CD14-positive monocyte (primary cell): ENCODE measurements around the gene SLC6A7. TPM values are rescaled to one million over a fixed set of nuclear protein-coding genes. Genes with fewer than 3 reads are reported as not detected.
A peak's percentile ranks its signal among the peaks of the same experiment; 100 is the strongest.

Source experiments
- DNase-seq, 3 donors: peaks; one replicate each; pipeline ENCODE4 v3.0.0-alpha.2; 2011 to 2022
- H2AFZ ChIP-seq: 2 replicates; pipeline ENCODE4 v1.6.0; 2012; ENCODE audit warnings: mild to moderate bottlenecking, low read depth, low read length, inconsistent platforms; ENCODE audit not compliant: insufficient read depth, poor library complexity, severe bottlenecking
- H3K27ac ChIP-seq, 2 donors: 1 replicate in 1 of 2; 2 replicates in 1 of 2; pipeline ENCODE4 v1.5.1; 2012 to 2013; ENCODE audit warnings: low read length in 2 of 2, control low read depth in 1 of 2, inconsistent platforms in 1 of 2, low read depth in 1 of 2, mild to moderate bottlenecking in 1 of 2
- H3K27me3 ChIP-seq, 2 donors: one replicate each; pipeline versions ENCODE4 v1.6.0 to v1.6.1; 2011 to 2013; ENCODE audit warnings: low read length in 2 of 2; ENCODE audit not compliant: control insufficient read depth in 2 of 2, insufficient read depth in 2 of 2
- H3K36me3 ChIP-seq, 2 donors: replicated peaks in 1 of 2; 1 replicate in 1 of 2; 2 replicates in 1 of 2; pipeline versions ENCODE4 v1.5.1 to v1.6.1; 2012 to 2013; ENCODE audit warnings: low read length in 2 of 2, control low read depth in 1 of 2, inconsistent platforms in 1 of 2, mild to moderate bottlenecking in 1 of 2; ENCODE audit not compliant: insufficient read depth in 2 of 2, control insufficient read depth in 1 of 2
- H3K4me1 ChIP-seq, 2 donors: 1 replicate in 1 of 2; 2 replicates in 1 of 2; pipeline versions ENCODE4 v1.5.1 to v1.6.1; 2012 to 2013; ENCODE audit warnings: low read length in 2 of 2, control low read depth in 1 of 2, inconsistent platforms in 1 of 2, mild to moderate bottlenecking in 1 of 2, moderate library complexity in 1 of 2; ENCODE audit not compliant: insufficient read depth in 2 of 2, control insufficient read depth in 1 of 2
- H3K4me2 ChIP-seq: replicated peaks from 2 replicates; pipeline ENCODE3; 2012; ENCODE audit warnings: low read length, moderate library complexity, mild to moderate bottlenecking; ENCODE audit not compliant: poor library complexity, severe bottlenecking; ENCODE audit errors: extremely low read depth
- H3K4me3 ChIP-seq, 3 experiments: fragments of 200-600 bp in 1 of 3; sonication (generic) in 1 of 3; replicated peaks in 1 of 3; 1 replicate in 2 of 3; 2 replicates in 1 of 3; pipeline ENCODE4 v1.5.1; 2011 to 2013; ENCODE audit warnings: low read length in 3 of 3, mild to moderate bottlenecking in 3 of 3, control low read depth in 2 of 3, low read depth in 2 of 3, inconsistent platforms in 1 of 3, moderate library complexity in 1 of 3
- H3K79me2 ChIP-seq: 2 replicates; pipeline ENCODE4 v1.6.0; 2012; ENCODE audit warnings: mild to moderate bottlenecking, control low read depth, inconsistent platforms, low read length, moderate library complexity; ENCODE audit not compliant: insufficient read depth
- H3K9ac ChIP-seq: 2 replicates; pipeline ENCODE4 v1.6.0; 2017; ENCODE audit warnings: low read length, mild to moderate bottlenecking; ENCODE audit not compliant: insufficient read depth, poor library complexity, severe bottlenecking
- H3K9me3 ChIP-seq, 2 donors: replicated peaks in 1 of 2; 1 replicate in 1 of 2; 2 replicates in 1 of 2; pipeline versions ENCODE4 v1.5.1 to v1.6.1; 2012 to 2013; ENCODE audit warnings: low read length in 2 of 2, control low read depth in 1 of 2; ENCODE audit not compliant: control insufficient read depth in 1 of 2, insufficient read depth in 1 of 2
- H4K20me1 ChIP-seq: 2 replicates; pipeline ENCODE4 v1.6.0; 2012; ENCODE audit warnings: mild to moderate bottlenecking, low read length, control low read depth, moderate library complexity; ENCODE audit not compliant: insufficient read depth
- H3K27ac Mint-ChIP-seq, 7 donors: one replicate each; pipeline ENCODE4 v1.8.0; 2020; ENCODE audit warnings: mild to moderate bottlenecking in 7 of 7, mixed read lengths in 7 of 7, moderate library complexity in 6 of 7, inconsistent platforms in 2 of 7
- H3K27me3 Mint-ChIP-seq, 3 donors: one replicate each; pipeline ENCODE4 v1.8.0; 2021 to 2022; ENCODE audit warnings: low read depth in 3 of 3, mild to moderate bottlenecking in 3 of 3, mixed read lengths in 3 of 3, moderate library complexity in 3 of 3, inconsistent platforms in 1 of 3
- H3K36me3 Mint-ChIP-seq, 2 donors: one replicate each; pipeline ENCODE4 v1.8.0; 2020; ENCODE audit warnings: mixed read lengths in 2 of 2, inconsistent platforms in 1 of 2, mild to moderate bottlenecking in 1 of 2
- H3K4me1 Mint-ChIP-seq: one replicate; pipeline ENCODE4 v1.8.0; 2020; ENCODE audit warnings: mild to moderate bottlenecking, mixed read lengths
- H3K4me3 Mint-ChIP-seq, 2 donors: one replicate each; pipeline ENCODE4 v1.8.0; 2020; ENCODE audit warnings: mild to moderate bottlenecking in 2 of 2, mixed read lengths in 2 of 2, moderate library complexity in 1 of 2
- H3K9me3 Mint-ChIP-seq, 7 donors: one replicate each; pipeline ENCODE4 v1.8.0; 2020 to 2022; ENCODE audit warnings: mixed read lengths in 7 of 7, mild to moderate bottlenecking in 6 of 7, moderate library complexity in 6 of 7, inconsistent platforms in 2 of 7
- WGBS: methylation state at CpG from one replicate; pipeline ENCODE4 v1.1.5; 2013; ENCODE audit warnings: missing lambda C conversion rate; ENCODE audit not compliant: insufficient coverage; 5-methylcytosine and 5-hydroxymethylcytosine counted together
- intact Hi-C, 2 donors: fragments of 100-400 bp; cut with micrococcal nuclease; formaldehyde crosslinking; loops; one replicate each; pipeline versions ENCODE4 v1.15.0 to v1.15.1; 2023
- polyA plus RNA-seq, 3 donors: library from polyadenylated mRNA; depleted of rRNA in 1 of 3; unstranded in 2 of 3; stranded (reverse) in 1 of 3; fragments of 300-500 nt in 2 of 3; fragments of >200 nt in 1 of 3; fragmentation: Illumina TruSeq in 2 of 3; gene quantifications; 1 replicate in 2 of 3; 2 replicates in 1 of 3; pipeline ENCODE4 v1.2.3, GENCODE V29; 2012 to 2021
- TF ChIP-seq, protein P1 (sequence below): fragments of 200-600 bp; IDR thresholded peaks from one replicate; pipeline ENCODE4 v1.8.0; 2022; ENCODE audit warnings: antibody characterized with exemption, mild to moderate bottlenecking

SLC6A7 gene
- polyA plus RNA-seq, 3 donors = 0.07 TPM; not detected in 2

DNA sequence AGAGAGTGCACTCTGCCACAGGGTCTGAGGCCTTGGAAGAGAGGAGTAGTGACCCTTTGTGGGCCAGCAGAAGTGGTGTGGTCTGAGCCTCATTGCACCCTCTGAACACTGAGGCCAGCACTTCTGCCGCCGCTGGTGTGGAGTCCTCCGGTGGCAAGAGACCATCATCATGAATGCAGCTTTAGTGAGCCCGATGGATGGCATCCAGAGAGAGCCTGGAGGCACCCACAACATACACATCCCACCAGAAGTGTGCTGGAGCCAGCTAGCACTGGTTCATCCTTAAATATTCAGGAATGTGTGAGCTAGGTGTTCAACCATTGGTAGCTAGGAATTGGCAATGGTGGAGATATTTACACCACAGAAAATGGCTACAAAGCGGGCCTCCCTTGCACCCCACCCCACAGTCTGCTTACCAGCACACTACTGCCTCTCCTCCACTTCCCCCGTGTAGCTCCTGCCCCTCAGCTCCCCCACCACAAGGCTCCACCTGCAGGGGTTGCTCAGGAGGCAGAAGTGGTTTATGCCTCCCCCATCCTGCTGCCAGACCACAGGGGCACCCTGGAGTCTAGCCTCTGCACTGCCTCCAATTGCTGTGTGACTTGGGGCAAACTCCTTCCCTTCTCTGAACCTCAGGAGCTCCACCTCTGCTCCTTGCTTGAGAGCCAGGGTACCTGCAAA, 16.4 kb downstream of the SLC6A7 start:
- DNase-seq = no peak
- Histone ChIP-seq H3K4me1 (peaks cover 7 to 10% of the 10 kb centered on the region in 2 donors), H3K9me3 (no peaks in the 10 kb centered on the region), H3K36me3 (no peaks in the 10 kb centered on the region), H3K27ac (no peak overlapping the region), H3K4me2 (no peak overlapping the region), H3K9ac (no peak overlapping the region), H2AFZ (no peak overlapping the region), H3K79me2 (no peaks in the 10 kb centered on the region), H3K4me3 (no peak overlapping the region), H3K27me3 (peaks cover 0 to 20% of the 10 kb centered on the region in 2 donors), H4K20me1 (no peaks in the 10 kb centered on the region)
- Mint-ChIP-seq H3K9me3 (peaks cover 0 to 3% (median 0%) of the 10 kb centered on the region in 7 donors), H3K4me1 (peaks cover 14% of the 10 kb centered on the region), H3K4me3 (no peak overlapping the region), H3K27ac (peak overlapping the region in 1 of 7 donors; percentile 13), H3K27me3 (peaks cover 27 to 29% (median 28%) of the 10 kb centered on the region in 3 donors), H3K36me3 (no peaks in the 10 kb centered on the region)
- intact Hi-C loops = no loop called here
- TF ChIP-seq, protein P1, sequence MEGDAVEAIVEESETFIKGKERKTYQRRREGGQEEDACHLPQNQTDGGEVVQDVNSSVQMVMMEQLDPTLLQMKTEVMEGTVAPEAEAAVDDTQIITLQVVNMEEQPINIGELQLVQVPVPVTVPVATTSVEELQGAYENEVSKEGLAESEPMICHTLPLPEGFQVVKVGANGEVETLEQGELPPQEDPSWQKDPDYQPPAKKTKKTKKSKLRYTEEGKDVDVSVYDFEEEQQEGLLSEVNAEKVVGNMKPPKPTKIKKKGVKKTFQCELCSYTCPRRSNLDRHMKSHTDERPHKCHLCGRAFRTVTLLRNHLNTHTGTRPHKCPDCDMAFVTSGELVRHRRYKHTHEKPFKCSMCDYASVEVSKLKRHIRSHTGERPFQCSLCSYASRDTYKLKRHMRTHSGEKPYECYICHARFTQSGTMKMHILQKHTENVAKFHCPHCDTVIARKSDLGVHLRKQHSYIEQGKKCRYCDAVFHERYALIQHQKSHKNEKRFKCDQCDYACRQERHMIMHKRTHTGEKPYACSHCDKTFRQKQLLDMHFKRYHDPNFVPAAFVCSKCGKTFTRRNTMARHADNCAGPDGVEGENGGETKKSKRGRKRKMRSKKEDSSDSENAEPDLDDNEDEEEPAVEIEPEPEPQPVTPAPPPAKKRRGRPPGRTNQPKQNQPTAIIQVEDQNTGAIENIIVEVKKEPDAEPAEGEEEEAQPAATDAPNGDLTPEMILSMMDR = no peak
- WGBS = 67% methylated on average over 3 of the region's 6 CpGs

DNA sequence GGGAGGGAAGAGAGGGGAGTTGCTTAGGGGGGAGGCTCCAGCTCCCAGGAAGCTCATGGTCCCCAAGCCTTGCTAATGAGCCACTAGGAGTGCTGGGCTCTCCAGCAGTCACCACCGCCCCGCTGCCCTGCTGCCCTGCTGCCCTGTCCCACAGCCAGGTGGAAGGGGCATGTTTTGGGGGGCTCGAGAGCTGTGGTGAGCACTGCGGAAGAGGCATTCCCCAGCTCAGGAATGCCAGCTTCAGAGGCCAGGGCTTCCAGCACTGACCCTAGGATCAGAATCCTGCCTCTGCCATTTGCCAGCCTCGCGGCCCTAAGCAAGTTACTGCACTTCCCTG, 16.9 kb downstream of the SLC6A7 start:
- Histone ChIP-seq H3K9me3 (no peaks in the 10 kb centered on the region), H3K4me3 (no peak overlapping the region), H3K4me1 (peaks cover 7 to 10% of the 10 kb centered on the region in 2 donors), H3K27me3 (peaks cover 0 to 20% of the 10 kb centered on the region in 2 donors), H4K20me1 (no peaks in the 10 kb centered on the region), H3K79me2 (no peaks in the 10 kb centered on the region), H2AFZ (no peak overlapping the region), H3K27ac (no peak overlapping the region), H3K4me2 (no peak overlapping the region), H3K9ac (no peak overlapping the region), H3K36me3 (no peaks in the 10 kb centered on the region)
- Mint-ChIP-seq H3K4me1 (peaks cover 14% of the 10 kb centered on the region), H3K9me3 (peaks cover 0 to 3% (median 0%) of the 10 kb centered on the region in 7 donors), H3K36me3 (no peaks in the 10 kb centered on the region), H3K27me3 (peaks cover 27 to 29% (median 28%) of the 10 kb centered on the region in 3 donors), H3K27ac (no peak overlapping the region), H3K4me3 (no peak overlapping the region)
- no peak for DNase-seq
- intact Hi-C loops = no loop called here
- TF ChIP-seq, protein P1 = no peak
- WGBS = 100% methylated on average over 4 of the region's 6 CpGs
